ENCODE results near the gene ZFP91. TPM values are rescaled to one million over a fixed set of nuclear protein-coding genes. Genes with fewer than 3 reads are reported as not detected.

ZFP91 gene
- total RNA-seq, 4 donors from 2014 or later, result 19.2 to 57.7 (median 48.9) TPM

- TF ChIP-seq POLR2A (IDR thresholded peaks at IDR 0.05) (no peak), CTCF (IDR thresholded peaks at IDR 0.05) (no peak)
- no peak overlapping the region for H3K27ac ChIP-seq
- no peaks in the 10 kb centered on the region for H3K4me1 ChIP-seq
- intact Hi-C loops (cut with DNase I; ENCODE audit: low total_unique reads), result no loop called here
- H3K27me3 ChIP-seq, result no peaks in the 10 kb centered on the region
- H3K4me3 ChIP-seq, result no peak overlapping the region
- H3K36me3 ChIP-seq, result no peaks in the 10 kb centered on the region
- no peak for DNase-seq
- no peaks in the 10 kb centered on the region for H3K9me3 ChIP-seq
These were observed 16.0 kb downstream of the ZFP91 start for GRCh38 chr11:58594826-58595225.

GRCh38 chr11:58596621-58597020 lies 17.8 kb downstream of the ZFP91 start:
- Histone ChIP-seq H3K4me1 (no peaks in the 10 kb centered on the region), H3K36me3 (no peaks in the 10 kb centered on the region), H3K4me3 (no peak overlapping the region), H3K27ac (no peak overlapping the region), H3K9me3 (no peaks in the 10 kb centered on the region), H3K27me3 (no peaks in the 10 kb centered on the region)
- no peak for DNase-seq
- no peak for TF ChIP-seq CTCF (IDR thresholded peaks at IDR 0.05)
- intact Hi-C loops (cut with DNase I; ENCODE audit: low total_unique reads), result no loop called here

- no peak for TF ChIP-seq CTCF (IDR thresholded peaks at IDR 0.05)
- TF ChIP-seq POLR2A (IDR thresholded peaks at IDR 0.05), result no peak
- Histone ChIP-seq H3K4me1 (no peaks in the 10 kb centered on the region), H3K36me3 (no peaks in the 10 kb centered on the region), H3K27ac (no peak overlapping the region), H3K27me3 (no peaks in the 10 kb centered on the region), H3K9me3 (no peaks in the 10 kb centered on the region), H3K4me3 (no peak overlapping the region)
- no peak for DNase-seq
- intact Hi-C loops (cut with DNase I; ENCODE audit: low total_unique reads), result no loop called here
These were observed 18.8 kb downstream of the ZFP91 start for GRCh38 chr11:58597486-58598144.

- H3K27ac ChIP-seq, result no peak overlapping the region
- TF ChIP-seq CTCF (IDR thresholded peaks at IDR 0.05) (no peak), POLR2A (IDR thresholded peaks at IDR 0.05) (no peak)
- no peaks in the 10 kb centered on the region for H3K4me1 ChIP-seq
- no peak overlapping the region for H3K4me3 ChIP-seq
- DNase-seq, result no peak
- H3K36me3 ChIP-seq, result no peaks in the 10 kb centered on the region
- H3K27me3 ChIP-seq, result no peaks in the 10 kb centered on the region
- intact Hi-C loops (cut with DNase I; ENCODE audit: low total_unique reads), result no loop called here
- H3K9me3 ChIP-seq, result no peaks in the 10 kb centered on the region
These were observed 21.6 kb downstream of the ZFP91 start for GRCh38 chr11:58600510-58600909.

- Histone ChIP-seq H3K27ac (no peak overlapping the region), H3K36me3 (no peaks in the 10 kb centered on the region), H3K4me3 (no peak overlapping the region), H3K4me1 (no peaks in the 10 kb centered on the region), H3K27me3 (no peaks in the 10 kb centered on the region), H3K9me3 (no peaks in the 10 kb centered on the region)
- intact Hi-C loops (cut with DNase I; ENCODE audit: low total_unique reads), result no loop called here
- TF ChIP-seq CTCF (IDR thresholded peaks at IDR 0.05), result no peak
- TF ChIP-seq POLR2A (IDR thresholded peaks at IDR 0.05), result no peak
- no peak for DNase-seq
These were observed 28.3 kb downstream of the ZFP91 start for GRCh38 chr11:58606930-58607714.

All from uterus (tissue), 4 donors.